Measurements from ENCODE around the gene COQ7.

Gene COQ7

DNA sequence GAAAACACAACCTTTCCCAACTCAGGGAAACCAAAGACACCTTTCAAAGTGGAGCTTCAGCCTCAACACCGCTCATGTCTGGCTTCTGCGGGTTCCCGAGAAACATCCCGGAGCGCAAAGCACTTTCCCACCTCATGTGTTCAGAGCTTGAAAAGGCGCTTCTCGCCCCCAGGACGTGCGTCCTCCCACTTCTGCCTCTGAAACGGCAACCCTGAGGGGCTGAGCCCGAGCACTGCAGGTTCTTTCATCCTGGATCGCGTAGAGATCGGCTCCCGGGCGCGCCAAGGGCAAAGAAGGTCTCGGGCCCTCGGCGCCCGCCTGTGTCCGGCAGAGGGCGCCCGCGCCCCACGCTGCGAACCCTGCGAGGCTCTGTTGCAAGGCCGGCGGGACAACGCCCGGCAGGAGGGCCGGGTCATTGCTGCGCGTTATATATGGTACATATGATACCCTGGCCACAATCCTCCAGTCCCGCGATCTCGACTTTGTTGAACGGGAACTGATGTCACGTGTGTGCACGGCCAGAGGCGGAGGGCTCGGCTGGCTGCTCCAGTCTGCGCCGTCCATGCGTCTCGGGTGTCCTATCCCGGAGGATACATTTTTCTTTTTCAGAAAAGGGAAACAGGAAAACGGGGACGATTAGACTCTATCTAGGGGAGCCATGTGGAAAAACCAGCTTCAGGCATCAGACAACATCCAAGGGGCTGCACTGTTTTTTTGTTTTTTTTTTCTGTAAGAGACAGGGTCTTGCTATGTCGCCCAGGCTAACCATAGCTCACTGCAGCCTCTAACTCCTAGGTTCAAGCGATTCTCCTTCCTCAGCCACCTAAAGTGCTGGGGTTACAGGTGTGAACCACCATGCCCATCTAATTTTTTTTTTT lies 19.1 kb downstream of the COQ7 start:
- DNase-seq, result peak; percentile 98

DNA sequence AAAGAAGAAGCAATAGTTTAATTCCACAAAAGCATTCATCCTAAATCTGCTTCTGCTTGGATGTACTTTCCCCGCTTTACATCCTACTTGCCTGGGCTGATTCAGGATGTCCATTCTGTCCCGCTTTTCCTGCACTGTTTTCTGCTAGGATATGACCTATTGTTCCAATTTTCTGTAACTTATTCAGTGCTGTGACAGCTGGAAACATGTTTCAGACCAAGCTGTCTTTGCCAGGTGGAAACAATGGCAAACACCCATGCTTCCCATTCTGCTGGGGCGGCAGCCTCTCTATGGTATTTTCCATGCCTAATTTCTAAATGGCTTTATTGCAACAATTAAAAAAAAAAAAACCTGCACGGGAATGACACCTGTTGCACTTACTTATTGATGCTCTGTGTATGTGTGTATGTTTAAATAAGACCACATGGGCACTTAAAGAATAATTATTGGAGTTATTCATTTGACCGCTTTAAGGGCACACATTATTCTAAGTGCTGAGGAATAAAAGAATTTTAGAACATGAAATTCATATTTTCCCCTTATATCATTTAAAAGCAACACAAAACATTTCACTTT lies 21.0 kb downstream of the COQ7 start:
- peak; percentile 54 for DNase-seq

DNA sequence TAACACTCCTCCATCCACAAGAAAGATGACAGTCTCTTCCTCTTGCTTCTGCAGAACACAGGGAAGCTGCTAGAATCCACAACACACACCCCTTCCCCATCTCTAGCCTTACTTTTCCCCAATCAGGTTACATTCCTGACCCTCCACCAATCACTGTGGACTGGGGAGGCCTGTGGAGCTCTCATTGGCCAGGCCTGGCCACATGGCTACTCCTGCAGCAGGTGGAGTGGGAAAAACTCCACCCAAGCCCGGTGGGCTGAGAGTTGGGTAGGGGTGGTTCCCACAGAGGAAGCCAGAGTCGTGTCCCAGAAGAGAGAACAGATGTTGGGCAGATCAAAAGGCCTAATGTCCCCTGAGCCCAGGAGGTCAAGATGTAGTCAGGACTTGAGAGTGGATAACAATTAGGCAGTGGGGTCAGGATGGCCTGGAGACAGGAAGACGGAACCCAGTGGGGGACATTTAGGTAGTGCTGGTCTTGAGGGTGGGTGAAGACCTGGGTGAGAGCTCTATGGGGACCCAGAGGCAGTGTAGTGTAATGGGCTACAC lies 22.1 kb downstream of the COQ7 start:
- DNase-seq, result no peak

DNA sequence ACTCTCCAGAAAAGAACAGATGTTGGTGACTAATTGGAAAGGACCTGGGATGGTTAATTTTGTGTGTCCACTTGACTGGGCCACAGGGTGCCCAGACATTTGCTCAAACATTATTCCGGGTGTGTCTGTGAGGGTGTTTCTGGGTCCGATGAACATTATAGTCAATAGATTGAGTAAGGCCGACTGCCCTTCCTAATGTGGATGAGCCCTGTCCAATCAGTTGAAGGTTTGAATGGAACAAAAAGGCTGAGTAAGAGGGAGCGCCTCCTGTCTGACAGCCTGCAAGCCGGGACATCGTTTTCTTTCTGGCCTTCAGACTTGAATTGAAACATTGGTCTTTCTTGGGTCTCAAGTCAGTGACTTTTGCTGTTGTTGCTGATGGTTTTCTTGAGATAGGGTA lies 23.5 kb downstream of the COQ7 start:
- DNase-seq, result no peak

DNA sequence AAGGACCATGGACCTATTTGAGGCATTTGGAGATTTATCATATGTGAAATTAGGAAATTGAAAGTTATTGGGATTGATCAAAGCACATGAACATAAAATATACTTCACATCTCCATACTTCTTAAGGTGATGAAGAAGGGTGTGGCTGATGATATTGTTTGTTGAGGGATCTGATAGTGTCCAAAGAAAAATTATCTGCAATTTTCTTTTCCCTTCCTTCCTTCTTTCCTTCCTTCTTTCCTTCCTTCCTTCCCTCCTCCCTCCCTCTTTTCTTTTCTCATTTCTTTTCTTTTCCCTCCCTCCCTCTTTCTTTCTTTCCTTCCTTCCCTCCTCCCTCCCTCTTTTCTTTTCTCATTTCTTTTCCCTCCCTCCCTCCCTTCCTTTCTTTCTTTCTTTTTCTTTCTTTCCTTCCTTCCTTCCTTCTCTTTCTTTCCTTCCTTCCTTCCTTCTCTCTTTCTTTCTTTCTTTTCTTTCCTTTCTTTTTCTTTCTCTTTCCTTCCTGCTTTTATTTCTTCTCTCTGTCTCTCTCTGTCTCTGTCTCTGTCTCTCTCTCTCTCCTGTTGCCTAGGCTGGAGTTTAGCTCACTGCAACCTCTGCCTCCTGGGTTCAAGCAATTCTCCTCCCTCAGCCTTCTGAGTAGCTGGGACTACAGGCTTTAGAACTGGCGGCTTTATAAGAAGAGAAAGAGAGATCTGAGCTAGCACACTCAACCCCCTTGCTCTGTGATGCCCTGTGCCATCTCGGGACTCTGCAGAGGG lies 25.4 kb downstream of the COQ7 start:
- no peak for DNase-seq

DNA sequence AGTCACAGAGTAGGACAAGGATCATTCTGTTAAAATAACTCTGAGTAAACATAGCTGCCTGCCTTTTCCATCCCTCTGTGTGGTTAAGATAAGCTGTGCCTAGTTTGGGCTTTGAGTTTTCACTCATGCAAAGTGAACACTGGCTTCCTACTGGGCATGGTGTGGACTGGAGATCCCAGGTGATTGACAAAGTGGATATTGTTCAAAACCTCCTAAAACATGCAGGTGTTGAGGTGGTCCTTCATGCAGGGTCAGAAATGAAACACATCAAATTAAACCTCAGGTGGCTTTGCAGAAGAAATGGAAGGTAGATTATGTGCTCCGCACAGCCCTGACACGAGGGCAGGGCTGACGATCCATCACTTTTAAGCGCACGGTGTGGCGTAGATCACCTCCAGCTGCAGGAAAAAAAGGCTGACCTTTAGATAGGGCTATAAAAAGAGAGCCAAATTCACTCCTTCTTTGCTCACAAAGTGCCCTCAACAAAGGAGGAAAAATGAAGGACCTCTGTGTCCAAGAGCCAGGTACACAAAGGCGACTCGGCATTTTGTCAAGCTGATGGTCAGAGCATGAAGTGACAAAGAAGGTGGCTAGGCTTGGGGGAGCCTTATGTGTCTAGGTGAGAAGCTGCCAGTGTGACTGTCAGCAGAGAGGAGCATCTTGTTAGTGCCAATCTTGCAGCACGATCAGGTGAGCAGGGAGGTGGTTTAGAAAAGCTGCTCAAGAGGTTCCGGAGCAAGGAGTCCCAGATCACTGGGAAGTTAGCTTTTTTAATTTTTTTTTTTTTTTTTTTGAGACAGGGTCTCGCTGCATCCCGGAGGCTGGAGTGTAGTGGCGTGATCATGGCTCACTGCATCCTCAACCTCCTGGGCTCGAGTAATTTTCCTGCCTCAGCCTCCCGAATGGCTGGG lies 26.5 kb downstream of the COQ7 start:
- peak; percentile 48 for DNase-seq

DNA sequence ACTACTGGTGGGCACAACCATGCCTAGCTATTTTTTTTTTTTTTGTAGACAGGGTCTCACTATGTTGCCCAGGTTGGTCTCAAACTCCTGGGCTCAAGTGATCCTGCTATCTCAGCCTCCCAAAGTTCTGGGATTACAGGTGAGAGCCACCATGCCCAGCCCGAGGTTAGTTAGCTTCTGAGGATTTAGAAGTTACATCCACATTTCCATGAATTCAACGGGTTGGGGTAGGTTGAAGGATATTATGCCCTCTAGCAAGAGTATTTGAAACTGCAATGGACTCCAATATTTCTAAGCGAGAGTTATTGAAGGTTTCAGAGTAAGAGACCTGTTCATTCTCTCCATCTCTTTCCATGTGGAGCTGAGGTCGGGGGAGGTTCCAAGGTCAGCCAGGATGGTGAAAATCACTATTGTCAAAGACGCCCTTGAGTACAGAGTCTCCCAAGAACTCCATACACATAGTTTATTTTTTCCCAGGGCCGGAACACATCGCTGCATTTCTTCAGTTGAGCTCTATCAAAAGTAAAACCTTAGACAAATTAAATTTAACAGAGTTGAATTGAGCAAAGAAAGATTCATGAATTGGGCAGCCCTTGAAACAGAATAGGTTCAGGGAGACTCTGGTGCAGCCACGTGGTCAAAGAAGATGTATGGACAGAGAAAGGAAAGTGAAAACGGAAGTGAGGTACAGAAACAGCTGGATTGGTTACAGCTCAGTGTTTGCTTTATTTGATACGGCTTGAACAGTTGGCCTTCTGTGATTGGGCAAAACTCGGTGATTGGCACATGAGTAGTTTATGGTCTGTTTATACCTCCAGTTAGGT lies 27.3 kb downstream of the COQ7 start:
- DNase-seq, result peak; percentile 19

DNA sequence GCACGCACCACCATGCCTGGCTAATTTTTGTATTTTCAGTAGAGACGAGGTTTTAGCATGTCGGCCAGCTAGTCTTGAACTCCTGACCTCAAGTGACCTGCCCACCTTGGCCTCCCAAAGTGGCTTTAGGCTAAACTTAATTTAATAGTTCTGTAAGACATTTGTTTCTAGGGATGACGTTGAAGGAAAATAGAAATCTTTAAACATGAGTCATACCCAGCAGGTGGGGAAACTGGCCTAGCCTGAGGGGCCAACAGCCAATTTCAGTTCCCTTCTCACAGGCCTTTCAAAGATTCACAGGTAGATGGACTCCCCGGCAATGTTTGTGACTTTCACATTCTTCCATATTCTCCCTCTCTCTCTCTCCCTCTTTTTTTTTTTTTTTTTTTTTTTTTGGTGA lies 28.2 kb downstream of the COQ7 start:
- no peak for DNase-seq

DNA sequence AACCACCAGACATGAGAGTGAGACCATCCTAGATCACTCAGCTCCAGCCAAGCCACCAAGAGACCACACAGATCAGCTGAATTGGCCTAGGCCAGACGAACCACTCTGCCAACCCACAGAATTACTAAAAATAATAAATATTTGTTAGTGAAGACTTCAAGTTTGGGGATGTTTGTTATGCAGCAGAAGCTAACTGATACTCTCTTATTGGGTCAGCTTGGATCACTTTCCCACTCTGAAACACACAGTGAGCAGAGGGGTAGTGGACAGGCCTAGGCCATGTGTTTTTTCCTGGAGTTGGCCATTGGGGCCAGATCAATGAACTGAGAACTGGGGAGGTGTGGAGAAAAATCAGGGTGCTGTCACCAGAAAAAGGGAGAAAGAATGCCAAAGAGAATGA lies 30.8 kb downstream of the COQ7 start:
- no peak for DNase-seq

DNA sequence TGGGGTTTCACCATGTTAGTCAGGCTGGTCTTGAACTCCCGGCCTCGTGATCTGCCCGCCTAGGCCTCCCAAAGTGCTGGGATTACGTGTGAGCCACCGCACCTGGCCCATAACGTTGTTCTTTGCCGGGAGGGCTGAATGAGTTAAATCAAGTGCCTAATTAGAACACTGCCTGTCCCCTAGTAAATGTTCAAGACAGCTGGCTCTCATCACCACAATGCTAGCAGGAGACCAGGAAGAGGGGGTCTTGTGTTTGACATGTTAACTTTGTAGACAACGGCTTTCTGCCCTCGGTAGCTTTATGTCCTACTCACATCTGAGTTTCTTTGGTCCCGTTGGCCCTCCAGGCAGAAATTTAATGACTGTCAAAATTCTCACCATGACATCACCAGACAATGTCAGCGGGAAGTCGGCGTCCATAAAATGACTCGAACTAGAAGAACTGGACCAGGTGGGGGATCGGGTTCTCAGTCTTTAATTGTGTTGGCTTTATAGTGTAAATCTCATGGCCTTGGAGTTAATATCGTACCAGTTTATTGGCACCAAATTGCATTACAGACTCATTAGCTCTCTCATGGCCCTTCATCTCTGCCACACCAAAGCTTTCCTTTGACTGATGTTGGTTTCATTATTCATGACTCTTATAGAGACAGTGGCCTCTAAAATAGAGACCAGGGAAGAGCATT lies 34.9 kb downstream of the COQ7 start:
- DNase-seq, result peak; percentile 94

DNA sequence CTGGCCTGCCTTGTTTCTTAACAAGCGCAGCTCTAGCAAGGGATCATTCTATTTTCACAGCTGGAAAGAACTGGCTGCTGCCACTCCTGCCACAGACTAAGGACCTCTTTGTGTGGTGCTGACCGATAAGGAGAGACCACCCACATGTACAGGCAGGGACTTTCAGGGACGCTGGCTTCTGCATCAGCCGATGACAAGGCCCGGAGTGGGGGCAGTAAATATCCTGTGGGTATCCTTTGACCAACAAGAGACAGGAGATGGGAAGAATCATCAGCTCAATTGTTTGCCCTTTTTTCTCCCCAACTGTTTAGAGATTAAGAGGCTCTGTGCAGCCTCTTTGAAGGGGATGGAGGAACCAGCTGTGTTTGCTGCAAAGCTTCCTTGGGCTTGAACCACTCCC lies 37.2 kb downstream of the COQ7 start:
- no peak for DNase-seq

DNA sequence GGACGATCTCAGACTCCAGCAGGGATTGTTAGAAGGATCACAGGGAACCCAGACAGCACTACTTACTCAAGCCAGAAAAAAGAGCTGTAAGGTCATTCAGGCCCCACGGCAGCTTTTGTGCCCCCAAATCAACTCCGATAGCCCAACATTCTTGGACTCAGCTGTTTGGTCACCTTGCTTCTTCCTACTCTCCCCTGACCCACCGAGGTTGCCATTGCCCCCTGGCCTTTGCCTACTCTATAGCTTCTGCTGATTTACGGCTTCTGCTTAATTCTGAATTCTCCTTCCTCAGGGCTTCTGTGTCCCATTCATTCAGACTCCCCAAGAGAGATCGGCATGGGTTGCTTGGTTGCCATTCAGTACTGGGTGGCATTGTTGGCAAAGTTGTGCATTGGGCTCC lies 37.7 kb downstream of the COQ7 start:
- no peak for DNase-seq

DNA sequence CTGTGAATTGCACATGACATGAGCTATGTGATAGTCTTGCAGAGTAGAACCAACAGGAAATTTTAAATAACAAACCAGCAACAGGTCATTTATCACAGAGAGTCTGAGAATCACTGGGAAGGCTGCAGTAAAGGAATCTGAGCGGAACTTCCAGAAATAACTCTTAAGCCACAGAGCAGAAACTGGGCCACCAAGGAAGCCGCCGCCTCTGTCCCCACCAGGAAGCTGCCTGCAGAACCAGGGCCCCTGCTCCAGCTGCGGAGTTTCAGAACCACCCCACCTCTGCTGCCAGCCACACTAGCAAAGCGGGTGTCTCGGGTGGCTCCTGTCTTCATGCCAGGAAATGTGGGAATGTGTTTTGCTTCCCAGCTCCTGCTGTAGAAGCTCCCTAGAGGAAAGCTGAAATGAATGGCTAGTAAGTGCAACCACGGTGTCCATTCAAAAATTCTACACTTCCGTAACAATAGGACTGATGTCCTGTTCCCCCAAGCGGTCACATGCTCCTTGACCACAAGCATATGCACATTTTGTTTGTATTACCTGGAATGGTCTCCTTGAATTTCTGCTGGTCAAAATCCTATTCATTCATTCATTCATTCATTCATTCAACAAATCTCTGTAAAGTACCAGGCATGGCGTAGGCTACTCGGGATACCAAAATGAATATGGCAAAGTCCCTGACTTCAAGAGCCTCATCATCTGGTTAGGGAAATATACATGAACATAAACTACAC lies 38.6 kb downstream of the COQ7 start:
- DNase-seq, result no peak

DNA sequence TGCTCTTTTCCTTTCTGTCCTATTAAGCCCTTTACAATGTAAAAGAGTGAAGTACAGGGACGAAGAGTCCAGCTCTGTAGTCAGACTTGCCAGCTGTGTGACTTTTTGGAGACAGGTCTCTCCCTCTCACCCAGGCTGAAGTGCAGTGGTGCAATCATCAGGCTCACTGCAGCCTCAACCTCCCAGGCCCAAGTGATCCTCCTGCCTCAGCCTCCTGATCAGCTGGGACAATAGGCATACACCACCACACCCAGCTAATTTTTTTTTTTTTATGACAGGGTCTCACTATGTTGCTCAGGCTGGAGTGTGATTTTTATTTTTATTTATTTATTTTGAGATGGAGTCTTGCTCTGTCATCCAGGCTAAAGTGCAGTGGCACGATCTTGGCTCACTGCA lies 39.2 kb downstream of the COQ7 start:
- DNase-seq, result no peak

DNA sequence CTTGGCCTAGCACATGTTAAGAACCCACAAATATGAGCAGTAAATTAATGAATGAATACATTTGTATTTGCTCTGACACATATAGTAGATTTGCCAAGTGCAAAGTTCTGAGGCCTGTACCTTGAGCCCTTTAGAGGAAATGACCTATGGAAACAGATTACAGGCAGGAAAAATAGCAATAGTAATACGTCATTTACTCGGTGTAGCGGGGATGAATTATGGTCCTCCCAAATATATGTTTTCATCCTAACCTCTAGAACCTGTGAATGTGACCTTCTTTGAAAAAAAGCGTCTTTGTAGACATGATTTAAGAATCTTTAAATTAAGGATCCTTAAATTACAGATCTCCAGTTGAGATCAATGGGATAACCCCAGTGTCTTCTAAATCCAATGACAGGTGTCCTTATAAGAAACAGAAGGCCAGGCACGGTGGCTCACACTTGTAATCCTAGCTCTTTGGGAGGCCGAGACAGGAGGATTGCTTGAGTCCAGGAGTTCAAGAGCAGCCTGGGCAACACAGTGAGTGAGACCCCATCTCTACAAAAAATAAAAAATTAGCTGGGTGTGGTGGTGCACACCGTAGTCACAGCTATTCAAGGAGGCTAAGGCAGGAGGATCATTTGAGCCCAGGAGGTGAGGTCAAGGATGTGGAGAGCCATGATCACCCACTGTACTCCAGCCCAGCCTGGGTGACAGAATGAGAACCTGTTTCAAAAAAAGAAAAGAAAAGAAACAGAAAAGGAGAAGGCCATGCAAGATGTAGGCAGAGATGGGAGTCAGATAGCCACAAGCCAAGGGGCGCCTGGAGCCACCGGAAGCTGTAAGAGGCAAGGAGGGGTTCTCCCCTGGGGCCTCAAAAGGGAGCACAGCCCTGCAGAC lies 41.2 kb downstream of the COQ7 start:
- DNase-seq, result no peak

DNA sequence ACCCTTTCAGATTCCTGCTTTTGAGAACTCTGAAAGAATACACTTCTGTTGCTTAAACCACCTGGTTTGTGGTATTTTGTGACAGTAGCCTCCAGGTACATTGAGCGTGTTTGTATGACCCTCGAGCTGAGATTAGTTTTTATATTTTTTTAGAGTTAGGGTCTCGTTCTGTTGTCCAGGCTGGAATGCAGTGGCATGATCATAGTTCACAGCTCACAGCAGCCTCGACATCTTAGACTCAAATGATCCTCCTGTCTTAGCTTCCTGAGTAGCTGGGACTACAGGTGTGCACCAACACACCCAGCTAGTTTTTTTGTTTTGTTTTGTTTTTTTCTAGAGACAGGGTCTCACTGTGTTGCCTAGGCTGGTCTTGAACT lies 41.9 kb downstream of the COQ7 start:
- no peak for DNase-seq

DNA sequence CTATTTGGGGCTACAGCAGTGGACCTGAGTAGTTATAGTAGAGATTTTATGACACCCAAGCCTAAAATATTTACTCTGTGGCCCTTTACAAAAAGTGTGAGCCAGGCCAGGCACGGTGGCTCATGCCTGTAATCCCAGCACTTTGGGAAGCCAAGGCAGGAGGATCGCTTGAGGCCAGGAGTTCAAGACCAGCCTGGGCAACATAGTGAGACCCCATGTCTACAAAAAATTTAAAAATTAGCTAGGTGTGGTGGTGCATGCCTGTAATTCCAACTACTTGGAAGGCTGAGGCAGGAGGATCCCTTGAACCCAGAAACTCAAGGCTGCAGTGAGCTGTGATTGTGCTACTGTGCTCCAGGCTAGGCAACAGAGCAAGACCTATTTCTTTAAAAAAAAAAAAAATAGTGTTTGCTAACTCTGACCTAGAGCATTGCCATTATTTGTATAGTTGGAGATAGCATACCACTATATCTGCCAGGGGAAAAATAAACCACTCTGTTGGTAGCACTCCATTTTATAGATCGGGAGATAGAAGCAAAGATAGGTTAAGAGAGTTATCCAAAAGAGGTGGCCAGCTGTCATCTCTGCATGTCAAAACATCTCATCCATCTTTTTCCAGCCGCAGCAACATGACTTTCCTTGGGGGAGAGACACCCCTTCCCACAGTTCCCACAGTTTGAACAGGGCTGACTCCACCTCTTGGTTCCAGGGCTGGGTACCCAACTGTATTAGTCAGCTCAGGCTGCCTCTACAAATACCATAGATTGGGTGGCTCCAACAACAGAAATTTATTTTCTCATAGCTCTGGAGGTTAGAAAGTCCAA lies 43.3 kb downstream of the COQ7 start:
- DNase-seq, result no peak

DNA sequence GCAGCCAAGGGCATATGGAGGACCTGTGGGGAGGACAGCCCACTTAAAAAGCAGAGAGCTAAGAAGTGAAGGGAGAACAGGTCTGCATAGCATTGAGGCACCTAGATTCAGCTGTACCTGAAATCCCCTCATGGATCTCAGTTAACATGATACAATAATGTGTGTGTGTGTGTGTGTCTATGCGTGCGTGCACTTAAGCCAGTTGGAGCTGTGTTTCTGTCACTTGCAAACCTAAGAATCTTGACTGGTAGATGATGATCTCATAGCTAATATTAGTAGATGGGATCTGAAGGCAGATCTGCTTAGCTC lies 44.6 kb downstream of the COQ7 start:
- DNase-seq, result no peak

All from NCI-H146 (cell line).